Measurements from ENCODE around the gene SIDT2. TPM values are rescaled to one million over a fixed set of nuclear protein-coding genes. Genes with fewer than 3 reads are reported as not detected.

The SIDT2 gene
- total RNA-seq, 4 donors from 2014 or later, result 15.3 to 50.1 (median 33.6) TPM

GRCh38 chr11:117143390-117143789, 35.2 kb upstream of the SIDT2 start:
- 6 to 9% methylated on average over 5 of the region's 5 CpGs for WGBS, 2 donors (ENCODE audit: low coverage in 1 of 2)
- no peak for ATAC-seq
- peak overlapping the region; percentile 93 to 99 (median 96) for H3K27ac ChIP-seq
- TF ChIP-seq POLR2A (IDR thresholded peaks at IDR 0.05), result no peak
- H3K4me1 ChIP-seq, result peaks cover 0 to 39% (median 14%) of the 10 kb centered on the region in 3 donors
- H3K36me3 ChIP-seq, result peaks cover 0 to 18% of the 10 kb centered on the region in 2 donors
- no peaks in the 10 kb centered on the region for H3K9me3 ChIP-seq
- H3K4me3 ChIP-seq, result peak overlapping the region; percentile 69 to 86
- no peaks in the 10 kb centered on the region for H3K27me3 ChIP-seq

GRCh38 chr11:117143871-117144476, 34.6 kb upstream of the SIDT2 start, which contains the start of gene PAFAH1B2:
PAFAH1B2 (plus strand) TSS chr11:117144287; CDS start chr11:117152448, 8,161 bp downstream.
- ATAC-seq, result peak; percentile 99
- peak within 1 kb of the TSS; percentile 93 to 99 (median 96) for H3K27ac ChIP-seq
- peak; percentile 91 for TF ChIP-seq POLR2AphosphoS5 (IDR thresholded peaks at IDR 0.05)
- TF ChIP-seq POLR2A (IDR thresholded peaks at IDR 0.05), result peak; percentile 84 to 86
- TF ChIP-seq EP300 (IDR thresholded peaks at IDR 0.05), result no peak
- H3K4me3 ChIP-seq, result peak within 1 kb of the TSS; percentile 69 to 86
- 0% methylated on average over 7 to 15 of the region's 48 CpGs for WGBS, 2 donors (ENCODE audit: low coverage in 1 of 2)
- peaks cover 0 to 45% (median 14%) of the 10 kb centered on the region in 3 donors for H3K4me1 ChIP-seq
- H3K9me3 ChIP-seq, result no peaks in the 10 kb centered on the region
- H3K27me3 ChIP-seq, result no peaks in the 10 kb centered on the region
- H3K36me3 ChIP-seq, result peaks cover 0 to 24% of the 10 kb centered on the region in 2 donors

- Histone ChIP-seq H3K4me3 (peak overlapping the region; percentile 69 to 86), H3K27ac (peak overlapping the region; percentile 93 to 99 (median 96)), H3K9me3 (no peaks in the 10 kb centered on the region), H3K4me1 (peaks cover 0 to 52% (median 16%) of the 10 kb centered on the region in 3 donors), H3K27me3 (no peaks in the 10 kb centered on the region), H3K36me3 (peaks cover 0 to 26% of the 10 kb centered on the region in 2 donors)
- TF ChIP-seq POLR2A (IDR thresholded peaks at IDR 0.05) (no peak), CTCF (IDR thresholded peaks at IDR 0.05) (peak in 1 of 4 experiments; percentile 7), POLR2AphosphoS5 (IDR thresholded peaks at IDR 0.05) (peak; percentile 64), EP300 (IDR thresholded peaks at IDR 0.05) (no peak)
- 1% methylated on average over 17 to 18 of the region's 62 CpGs for WGBS, 2 donors (ENCODE audit: low coverage in 1 of 2)
- peak; percentile 79 for ATAC-seq
Measured at GRCh38 chr11:117144477-117145392, 33.8 kb upstream of the SIDT2 start.

GRCh38 chr11:117145393-117145761, 33.2 kb upstream of the SIDT2 start:
- 0 to 7% methylated on average over 3 to 5 of the region's 5 CpGs for WGBS, 2 donors (ENCODE audit: low coverage in 1 of 2)
- no peak for ATAC-seq
- no peaks in the 10 kb centered on the region for H3K9me3 ChIP-seq
- H3K27me3 ChIP-seq, result no peaks in the 10 kb centered on the region
- peak overlapping the region; percentile 93 to 99 (median 96) for H3K27ac ChIP-seq
- peaks cover 0 to 59% (median 22%) of the 10 kb centered on the region in 3 donors for H3K4me1 ChIP-seq
- H3K4me3 ChIP-seq, result peak overlapping the region; percentile 69 to 86
- peaks cover 0 to 26% of the 10 kb centered on the region in 2 donors for H3K36me3 ChIP-seq
- TF ChIP-seq CTCF (IDR thresholded peaks at IDR 0.05) (peak in 1 of 4 experiments; percentile 19), POLR2A (IDR thresholded peaks at IDR 0.05) (no peak), EP300 (IDR thresholded peaks at IDR 0.05) (no peak), POLR2AphosphoS5 (IDR thresholded peaks at IDR 0.05) (no peak)

GRCh38 chr11:117146521-117146920, 32.0 kb upstream of the SIDT2 start:
- peaks cover 0 to 68% (median 22%) of the 10 kb centered on the region in 3 donors for H3K4me1 ChIP-seq
- H3K9me3 ChIP-seq, result no peaks in the 10 kb centered on the region
- peak overlapping the region in 3 of 4 donors; percentile 2 to 97 (median 93) for H3K27ac ChIP-seq
- H3K36me3 ChIP-seq, result peaks cover 0 to 26% of the 10 kb centered on the region in 2 donors
- no peak for ATAC-seq
- peak overlapping the region in 1 of 2 donors; percentile 86 for H3K4me3 ChIP-seq
- no peak for TF ChIP-seq CTCF (IDR thresholded peaks at IDR 0.05)
- TF ChIP-seq POLR2AphosphoS5 (IDR thresholded peaks at IDR 0.05), result no peak
- no peak for TF ChIP-seq POLR2A (IDR thresholded peaks at IDR 0.05)
- TF ChIP-seq EP300 (IDR thresholded peaks at IDR 0.05), result no peak
- no peaks in the 10 kb centered on the region for H3K27me3 ChIP-seq
- 40 to 58% methylated on average over 4 to 9 of the region's 10 CpGs for WGBS, 2 donors (ENCODE audit: low coverage in 1 of 2)

All from gastroesophageal sphincter (tissue), 4 donors.